Measurements from ENCODE around the gene SPAM1.

GRCh38 chr7:123974326-123974908 lies 49.4 kb downstream of the SPAM1 start:
- TF ChIP-seq CTCF (IDR thresholded peaks at IDR 0.05), result no peak
- no peak for TF ChIP-seq EZH2 (IDR thresholded peaks at IDR 0.05)
- TF ChIP-seq EZH2phosphoT487 (IDR thresholded peaks at IDR 0.05), result no peak
